Activated CD4-positive, alpha-beta T cell treated with anti-CD3 and anti-CD28 coated beads for 48 hours (primary cell): ENCODE measurements around the gene PIEZO2.
"Not testable (repeated sequence)": the region's sequence is repeated elsewhere in the genome, so short reads cannot be mapped to it uniquely, and the experiment has no call there.

Experiments
- DNase-seq: peaks from one replicate; pipeline ENCODE4 v3.0.0-alpha.2; 2020

The PIEZO2 gene

GRCh38 chr18:10953672-10954071, 195.7 kb downstream of the PIEZO2 start:
- DNase-seq: no peak

- no peak for DNase-seq
Measured at GRCh38 chr18:10951631-10952544, 197.5 kb downstream of the PIEZO2 start.

GRCh38 chr18:10950876-10951630, 198.3 kb downstream of the PIEZO2 start:
- no peak for DNase-seq

- no peak for DNase-seq
Measured at GRCh38 chr18:10950080-10950875, 199.1 kb downstream of the PIEZO2 start.

GRCh38 chr18:10949655-10950054, 199.7 kb downstream of the PIEZO2 start:
- DNase-seq: no peak

- DNase-seq: no peak
Measured at GRCh38 chr18:10948421-10948820, 200.9 kb downstream of the PIEZO2 start.

GRCh38 chr18:10946058-10946457, 203.3 kb downstream of the PIEZO2 start:
- no peak for DNase-seq

- no peak for DNase-seq
Measured at GRCh38 chr18:10942998-10943397, 206.4 kb downstream of the PIEZO2 start.

GRCh38 chr18:10939822-10940221, 209.5 kb downstream of the PIEZO2 start:
- DNase-seq: no peak

- no peak for DNase-seq
Measured at GRCh38 chr18:10937743-10938640, 211.4 kb downstream of the PIEZO2 start.

GRCh38 chr18:10936176-10937053, 213.0 kb downstream of the PIEZO2 start:
- no peak for DNase-seq

- no peak for DNase-seq
Measured at GRCh38 chr18:10935588-10935987, 213.8 kb downstream of the PIEZO2 start.

- DNase-seq: not testable (repeated sequence)
Measured at GRCh38 chr18:10933648-10934047, 215.7 kb downstream of the PIEZO2 start.

- no peak for DNase-seq
Measured at GRCh38 chr18:10930076-10930475, 219.3 kb downstream of the PIEZO2 start.

GRCh38 chr18:10928772-10929373, 220.5 kb downstream of the PIEZO2 start:
- no peak for DNase-seq

- DNase-seq: no peak
Measured at GRCh38 chr18:10928011-10928771, 221.2 kb downstream of the PIEZO2 start.

- DNase-seq: no peak
Measured at GRCh38 chr18:10927286-10927992, 221.9 kb downstream of the PIEZO2 start.

- DNase-seq: no peak
Measured at GRCh38 chr18:10926621-10927161, 222.7 kb downstream of the PIEZO2 start.

GRCh38 chr18:10924290-10924689, 225.1 kb downstream of the PIEZO2 start:
- no peak for DNase-seq
